GM19193 (cell line): Measurements from ENCODE around the gene MCOLN1.

Source experiments
- POLR2A ChIP-seq: IDR thresholded peaks from 4 replicates; pipeline ENCODE4 v1.6.1; 2011; ENCODE audit not compliant: insufficient read depth, insufficient read length; ENCODE audit errors: extremely low read depth

MCOLN1 gene

DNA sequence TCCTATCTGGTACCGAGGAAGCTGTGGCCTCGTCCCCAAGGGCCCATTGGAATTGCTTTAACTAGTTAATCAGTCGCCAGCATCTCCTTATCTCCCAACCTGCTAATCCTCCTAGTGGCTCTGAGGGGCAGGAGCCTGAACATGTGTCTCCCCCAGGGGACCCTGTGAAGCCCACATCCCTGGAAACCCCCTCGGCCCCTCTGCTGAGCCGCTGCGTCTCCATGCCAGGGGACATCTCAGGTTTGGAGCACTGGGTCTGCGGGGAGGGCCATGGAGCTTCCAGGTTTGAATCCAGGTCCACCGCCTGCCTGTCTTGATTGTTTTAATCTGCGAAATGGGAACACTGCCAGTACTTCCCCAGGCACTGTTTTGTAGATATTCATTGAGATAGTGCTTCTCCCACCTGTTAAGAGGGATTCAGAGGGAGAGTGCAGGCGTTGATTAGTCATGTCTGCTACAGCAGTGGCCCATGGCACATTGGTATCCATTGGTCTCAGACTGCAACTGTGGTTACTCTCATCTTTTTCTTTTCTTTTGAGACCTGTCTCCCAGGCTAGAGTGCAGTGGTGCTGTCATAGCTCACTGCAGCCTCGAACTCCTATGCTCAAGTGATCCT lies 19.5 kb downstream of the MCOLN1 start:
- no peak for TF ChIP-seq POLR2A

- TF ChIP-seq POLR2A: no peak
These were observed 20.3 kb downstream of the MCOLN1 start for GRCh38 chr19:7542556-7543348.

- no peak for TF ChIP-seq POLR2A
These were observed 22.2 kb downstream of the MCOLN1 start for GRCh38 chr19:7544626-7545025.

DNA sequence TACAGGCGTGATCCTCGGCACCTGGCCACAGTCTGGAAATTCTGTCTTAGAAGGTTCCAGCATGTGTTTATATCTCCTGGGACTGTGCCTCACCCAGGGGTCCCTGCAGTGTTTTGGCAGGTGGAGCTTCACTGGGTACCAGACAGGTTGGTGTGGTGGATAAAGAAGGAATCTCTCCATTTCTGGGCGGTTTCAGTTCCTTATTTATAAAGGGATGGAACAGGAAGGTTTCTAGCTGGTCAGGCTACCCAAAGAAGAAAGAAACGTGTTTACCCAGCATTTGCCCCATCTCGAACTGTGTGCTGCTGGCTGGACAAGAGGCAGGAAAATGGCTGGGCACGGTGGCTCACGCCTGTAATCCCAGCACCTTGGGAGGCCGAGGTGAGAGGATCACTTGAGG lies 22.9 kb downstream of the MCOLN1 start:
- no peak for TF ChIP-seq POLR2A

GRCh38 chr19:7545904-7546303 lies 23.5 kb downstream of the MCOLN1 start:
- TF ChIP-seq POLR2A: no peak

- TF ChIP-seq POLR2A: no peak
These were observed 24.7 kb downstream of the MCOLN1 start for GRCh38 chr19:7547159-7547558.

DNA sequence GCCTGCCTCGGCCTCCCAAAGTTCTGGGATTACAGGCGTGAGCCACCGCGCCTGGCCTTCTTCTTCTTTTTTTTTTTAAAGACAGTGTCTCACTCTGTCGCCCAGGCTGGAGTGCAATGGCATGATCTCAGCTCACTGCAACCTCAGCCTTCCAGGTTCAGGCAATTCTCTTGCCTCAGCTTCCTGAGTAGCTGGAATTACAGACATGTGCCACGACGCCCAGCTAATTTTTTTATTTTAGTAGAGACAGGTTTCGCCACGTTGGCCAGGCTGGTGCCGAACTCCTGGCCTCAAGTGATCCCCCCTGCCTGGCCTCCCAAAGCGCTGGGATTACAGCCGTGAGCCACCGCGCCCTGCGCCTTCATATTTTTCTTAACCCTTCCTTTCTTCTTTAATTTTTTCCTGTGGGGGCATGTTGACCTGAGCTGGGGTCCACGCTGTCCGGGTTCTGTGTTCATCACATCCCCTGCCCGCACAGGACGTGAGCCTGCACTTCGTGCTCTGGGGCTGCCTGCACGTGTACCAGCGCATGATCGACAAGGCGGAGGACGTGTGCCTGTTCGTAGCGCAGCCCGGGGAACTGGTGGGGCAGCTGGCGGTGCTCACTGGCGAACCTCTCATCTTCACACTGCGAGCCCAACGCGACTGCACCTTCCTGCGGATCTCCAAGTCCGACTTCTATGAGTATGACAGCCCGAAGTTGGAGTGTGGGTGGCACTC lies 27.2 kb downstream of the MCOLN1 start:
- TF ChIP-seq POLR2A: no peak

DNA sequence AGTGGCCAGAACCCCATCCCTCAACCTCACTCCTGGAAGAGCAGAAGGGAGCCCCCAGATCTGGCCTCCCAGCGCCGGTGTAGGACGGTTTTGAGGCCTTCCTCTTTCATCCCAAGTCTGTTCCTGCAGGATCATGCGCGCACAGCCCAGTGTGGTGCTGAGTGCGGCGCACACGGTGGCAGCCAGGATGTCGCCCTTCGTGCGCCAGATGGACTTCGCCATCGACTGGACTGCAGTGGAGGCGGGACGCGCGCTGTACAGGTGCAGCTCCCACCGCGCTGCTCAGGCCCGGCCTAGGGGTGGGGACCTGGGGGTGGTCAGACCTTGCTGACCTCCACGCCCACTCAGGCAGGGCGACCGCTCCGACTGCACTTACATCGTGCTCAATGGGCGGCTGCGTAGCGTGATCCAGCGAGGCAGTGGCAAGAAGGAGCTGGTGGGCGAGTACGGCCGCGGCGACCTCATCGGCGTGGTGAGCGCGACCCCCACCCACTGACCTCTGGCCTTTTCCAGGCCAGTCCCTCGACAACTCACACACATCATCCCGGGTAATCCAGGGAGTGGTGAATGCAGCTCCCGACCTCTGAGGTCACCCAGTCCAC lies 27.8 kb downstream of the MCOLN1 start:
- no peak for TF ChIP-seq POLR2A

GRCh38 chr19:7550987-7551761 lies 28.8 kb downstream of the MCOLN1 start:
- TF ChIP-seq POLR2A: no peak

- TF ChIP-seq POLR2A: no peak
These were observed 30.4 kb downstream of the MCOLN1 start for GRCh38 chr19:7552781-7553180.

- TF ChIP-seq POLR2A: no peak
These were observed 32.1 kb downstream of the MCOLN1 start for GRCh38 chr19:7554565-7554964.

- TF ChIP-seq POLR2A: no peak
These were observed 32.8 kb downstream of the MCOLN1 start for GRCh38 chr19:7554990-7555864.

- TF ChIP-seq POLR2A: no peak
These were observed 34.4 kb downstream of the MCOLN1 start for GRCh38 chr19:7556696-7557315.
